Putamen (tissue), 1 donor: ENCODE results near the gene AP1B1.

ENCODE experiments used
- DNase-seq: peaks from one replicate; pipeline ENCODE4 v3.0.0-alpha.2; 2016; ENCODE audit warnings: low spot score

The AP1B1 gene

GRCh38 chr22:29300807-29301601 is 87.4 kb downstream of the AP1B1 start:
- no peak for DNase-seq

- DNase-seq: no peak
These were observed 87.9 kb downstream of the AP1B1 start for GRCh38 chr22:29300467-29300806.

- no peak for DNase-seq
These were observed 89.1 kb downstream of the AP1B1 start for GRCh38 chr22:29299136-29299900.

- DNase-seq: no peak
These were observed 89.7 kb downstream of the AP1B1 start for GRCh38 chr22:29298641-29299040.

- DNase-seq: no peak
These were observed 96.0 kb downstream of the AP1B1 start for GRCh38 chr22:29292379-29292778.

- no peak for DNase-seq
These were observed 97.2 kb downstream of the AP1B1 start for GRCh38 chr22:29291215-29291614.

- DNase-seq: no peak
These were observed 98.3 kb downstream of the AP1B1 start for GRCh38 chr22:29290061-29290460.

- DNase-seq: no peak
These were observed 99.5 kb downstream of the AP1B1 start for GRCh38 chr22:29288837-29289236.

- no peak for DNase-seq
These were observed 104.2 kb downstream of the AP1B1 start for GRCh38 chr22:29284196-29284595.

- no peak for DNase-seq
These were observed 110.4 kb downstream of the AP1B1 start for GRCh38 chr22:29277927-29278326.
